Measurements from ENCODE around the gene GBE1.

GBE1 gene

DNA sequence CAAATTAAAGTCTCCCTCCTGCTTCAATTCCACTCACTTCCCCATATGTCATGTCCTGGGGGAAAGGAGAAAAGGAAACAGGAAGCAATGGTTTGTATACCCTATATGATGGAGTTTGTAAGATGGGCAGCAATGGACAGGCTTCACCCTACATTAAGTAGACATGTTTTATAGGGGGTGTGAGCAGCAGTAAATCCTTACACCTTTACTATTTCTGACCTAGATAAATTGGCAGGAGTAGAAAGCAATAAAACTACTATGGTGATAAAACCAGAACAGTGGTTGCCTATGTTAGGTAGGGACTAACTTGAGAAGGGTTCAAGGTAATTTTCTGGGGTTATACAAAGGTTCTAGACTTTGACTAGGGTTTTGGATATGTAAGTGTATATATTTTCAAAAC, 301.7 kb downstream of the GBE1 start:
- TF ChIP-seq, protein P1, sequence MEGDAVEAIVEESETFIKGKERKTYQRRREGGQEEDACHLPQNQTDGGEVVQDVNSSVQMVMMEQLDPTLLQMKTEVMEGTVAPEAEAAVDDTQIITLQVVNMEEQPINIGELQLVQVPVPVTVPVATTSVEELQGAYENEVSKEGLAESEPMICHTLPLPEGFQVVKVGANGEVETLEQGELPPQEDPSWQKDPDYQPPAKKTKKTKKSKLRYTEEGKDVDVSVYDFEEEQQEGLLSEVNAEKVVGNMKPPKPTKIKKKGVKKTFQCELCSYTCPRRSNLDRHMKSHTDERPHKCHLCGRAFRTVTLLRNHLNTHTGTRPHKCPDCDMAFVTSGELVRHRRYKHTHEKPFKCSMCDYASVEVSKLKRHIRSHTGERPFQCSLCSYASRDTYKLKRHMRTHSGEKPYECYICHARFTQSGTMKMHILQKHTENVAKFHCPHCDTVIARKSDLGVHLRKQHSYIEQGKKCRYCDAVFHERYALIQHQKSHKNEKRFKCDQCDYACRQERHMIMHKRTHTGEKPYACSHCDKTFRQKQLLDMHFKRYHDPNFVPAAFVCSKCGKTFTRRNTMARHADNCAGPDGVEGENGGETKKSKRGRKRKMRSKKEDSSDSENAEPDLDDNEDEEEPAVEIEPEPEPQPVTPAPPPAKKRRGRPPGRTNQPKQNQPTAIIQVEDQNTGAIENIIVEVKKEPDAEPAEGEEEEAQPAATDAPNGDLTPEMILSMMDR (IDR thresholded peaks at IDR 0.05; ENCODE audit: low read depth, low read length), result no peak
- no peak for DNase-seq (ENCODE audit: extremely low read depth, low read depth)

DNA sequence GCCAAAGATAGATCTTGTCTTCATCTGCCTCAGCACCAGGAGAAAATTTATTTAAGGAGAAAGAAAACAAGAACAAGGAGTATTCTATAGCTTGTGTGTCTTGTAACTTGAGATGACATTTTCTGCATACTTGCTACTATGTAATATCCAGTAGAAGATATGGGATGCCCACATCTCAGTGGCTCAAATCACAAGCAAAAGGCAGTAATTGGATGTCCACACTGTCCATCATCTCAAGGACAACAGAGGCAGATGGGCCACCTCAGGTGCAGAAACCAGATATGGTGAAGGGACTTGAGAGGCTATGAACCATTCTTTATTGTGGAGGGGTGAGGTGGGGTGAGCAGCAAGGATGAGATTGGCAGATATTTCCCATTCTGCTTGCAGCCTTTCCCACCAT, 309.0 kb downstream of the GBE1 start:
- DNase-seq (ENCODE audit: extremely low read depth, low read depth), result no peak
- TF ChIP-seq, protein P1 (IDR thresholded peaks at IDR 0.05; ENCODE audit: low read depth, low read length), result no peak

DNA sequence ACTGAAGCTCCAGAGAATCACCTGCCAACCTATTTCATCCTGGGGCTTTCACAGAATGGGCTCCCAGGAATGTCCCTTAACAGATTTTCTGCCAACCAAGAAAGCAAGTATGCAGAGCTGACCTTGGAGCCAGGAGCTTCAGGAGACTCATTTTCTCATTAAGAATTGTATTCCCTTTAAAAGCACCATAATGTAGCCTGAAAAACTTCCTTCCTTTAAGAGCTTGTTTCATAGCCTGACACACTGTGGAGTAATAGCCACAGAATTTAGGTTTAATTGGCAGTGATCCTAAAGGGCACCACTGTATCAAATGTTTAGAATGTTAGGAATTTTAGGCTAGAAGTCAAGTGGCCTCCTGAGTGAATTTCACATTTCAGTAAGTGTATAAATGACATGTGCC, 309.8 kb downstream of the GBE1 start:
- TF ChIP-seq, protein P1 (IDR thresholded peaks at IDR 0.05; ENCODE audit: low read depth, low read length), result no peak
- no peak for DNase-seq (ENCODE audit: extremely low read depth, low read depth)

DNA sequence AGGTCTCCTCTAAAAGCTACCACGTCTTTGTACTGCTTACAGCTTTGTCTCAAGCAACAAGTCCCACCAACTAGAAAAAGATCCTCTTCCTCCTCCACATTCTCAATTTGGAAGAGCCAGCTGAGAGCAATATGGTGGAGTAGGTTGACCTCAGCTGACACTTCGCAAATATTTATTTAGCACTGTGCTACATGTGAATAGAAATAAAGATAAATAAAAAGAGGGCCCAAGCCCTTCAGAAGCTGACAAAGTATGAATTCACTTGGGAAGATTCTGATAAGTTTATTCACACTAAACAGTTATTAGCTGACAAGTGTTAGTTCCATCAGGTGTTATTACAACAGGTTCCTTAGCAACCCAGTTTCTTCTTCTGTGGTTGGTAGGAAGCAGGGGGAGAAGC, 310.3 kb downstream of the GBE1 start:
- TF ChIP-seq, protein P1 (IDR thresholded peaks at IDR 0.05; ENCODE audit: low read depth, low read length), result no peak
- DNase-seq (ENCODE audit: extremely low read depth, low read depth), result no peak

DNA sequence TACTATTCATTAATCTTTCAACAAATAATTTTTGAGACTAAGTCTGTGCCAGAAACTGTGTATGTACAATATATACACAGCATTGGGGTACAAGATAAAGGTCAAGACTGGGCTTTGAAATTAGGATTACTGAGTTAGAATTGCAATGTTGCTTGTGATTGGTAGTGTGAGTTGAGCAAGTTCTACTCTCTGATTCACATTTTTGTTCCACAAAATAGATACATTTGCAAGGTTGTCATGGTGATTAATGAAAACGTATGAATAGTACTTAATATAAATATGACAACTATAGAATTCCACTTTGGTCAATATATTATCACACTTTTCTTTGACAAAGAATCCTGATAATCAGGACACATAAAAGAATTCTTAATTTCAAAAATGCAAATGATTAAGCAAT, 314.6 kb downstream of the GBE1 start:
- no peak for DNase-seq (ENCODE audit: extremely low read depth, low read depth)
- TF ChIP-seq, protein P1 (IDR thresholded peaks at IDR 0.05; ENCODE audit: low read depth, low read length), result no peak

DNA sequence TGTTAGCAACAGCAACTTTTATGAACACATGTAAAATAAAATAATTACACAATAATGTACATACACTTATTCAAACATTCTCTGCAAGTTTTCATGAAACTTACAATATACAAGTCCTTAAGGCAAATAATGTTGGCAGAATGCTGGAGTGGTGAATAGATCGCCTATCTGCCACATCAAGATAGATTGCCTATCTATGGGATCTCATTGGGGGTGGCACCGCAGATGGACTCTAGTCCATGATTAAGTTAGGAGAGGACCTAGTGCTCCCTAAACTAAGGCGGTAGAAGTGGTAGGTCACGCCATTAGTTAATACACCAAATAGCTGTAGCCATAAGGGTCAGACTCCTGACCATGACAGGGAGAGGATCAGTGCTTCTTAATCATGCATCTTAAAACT, 315.7 kb downstream of the GBE1 start:
- TF ChIP-seq, protein P1 (IDR thresholded peaks at IDR 0.05; ENCODE audit: low read depth, low read length), result no peak
- no peak for DNase-seq (ENCODE audit: extremely low read depth, low read depth)

DNA sequence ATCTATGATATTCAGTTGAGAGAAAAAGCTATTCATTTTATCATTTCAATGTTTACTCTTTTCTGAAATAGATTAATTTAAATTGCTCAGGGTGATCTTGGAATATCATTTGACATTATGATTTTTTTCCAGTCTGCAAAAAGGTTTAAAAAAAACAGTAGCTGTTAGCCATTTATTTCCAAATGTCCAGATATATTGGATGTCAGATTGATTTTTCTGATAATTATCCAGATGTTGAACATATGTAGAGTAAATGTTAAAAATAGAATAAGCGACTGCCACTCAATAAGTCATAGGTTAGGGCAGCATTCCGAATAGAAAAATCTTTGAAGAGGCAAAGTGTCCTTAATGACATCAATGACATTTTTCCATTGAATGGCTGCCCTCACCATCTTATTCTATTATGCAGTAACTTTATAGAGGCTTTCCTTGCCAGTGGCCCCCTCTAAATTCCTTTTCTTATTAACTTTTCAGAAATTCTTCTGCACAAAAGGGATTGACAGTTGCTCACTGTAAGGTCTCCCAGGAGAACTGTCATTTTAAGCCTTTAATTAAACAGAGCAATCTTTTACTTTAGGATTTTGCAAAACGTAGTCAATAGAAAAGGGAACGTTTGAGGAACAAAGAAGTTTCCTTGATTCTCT, 316.5 kb downstream of the GBE1 start:
- DNase-seq (ENCODE audit: extremely low read depth, low read depth), result no peak

More for the DNA sequence above, 316.5 kb downstream of the GBE1 start:
- TF ChIP-seq, protein P1 (IDR thresholded peaks at IDR 0.05; ENCODE audit: low read depth, low read length), result no peak
